ENCODE results near the gene SHC1. TPM values are rescaled to one million over a fixed set of nuclear protein-coding genes. Genes with fewer than 3 reads are reported as not detected.

Gene SHC1
- total and polyA plus RNA-seq, 2 experiments from 2014 or later: 117 to 211 TPM

- H3K4me3 ChIP-seq: no peak overlapping the region
- 0 out of 2 replicates have a peak overlapping the region, but pooled peaks have one; percentile 11 for H3K27ac Mint-ChIP-seq
- peaks cover 44% of the 10 kb centered on the region for H3K79me2 ChIP-seq (replicated peaks; ENCODE audit: insufficient read depth)
- no peak overlapping the region for H3K27ac ChIP-seq (ENCODE audit: low read depth)
- no peaks in the 10 kb centered on the region for H3K27me3 ChIP-seq (ENCODE audit: insufficient read depth)
- no peaks in the 10 kb centered on the region for H3K36me3 ChIP-seq (ENCODE audit: insufficient read depth)
- H3K4me1 ChIP-seq (ENCODE audit: insufficient read depth): peaks cover 40% of the 10 kb centered on the region
- ATAC-seq (no peak), DNase-seq (ENCODE audit: low spot score) (peak; percentile 65)
- H4K20me1 ChIP-seq (replicated peaks; ENCODE audit: insufficient read depth): peaks cover 4% of the 10 kb centered on the region; the same call in 1 of the 2 replicates
- peaks cover 57% of the 10 kb centered on the region for H3K4me1 Mint-ChIP-seq
- no peak overlapping the region for H2AFZ ChIP-seq
- H3K36me3 Mint-ChIP-seq (ENCODE audit: low read depth): peaks cover 4% of the 10 kb centered on the region; the same call in 1 of the 3 replicates
- H3K4me3 Mint-ChIP-seq: peak overlapping the region; percentile 5; the same call in 1 of the 3 replicates
- H3K9me3 Mint-ChIP-seq: no peaks in the 10 kb centered on the region
- peaks cover 4% of the 10 kb centered on the region; the same call in 1 of the 2 replicates for H3F3A ChIP-seq (replicated peaks; ENCODE audit: low read depth)
- H3K4me2 ChIP-seq: no peak overlapping the region
- peaks cover 21% of the 10 kb centered on the region for H3K27me3 Mint-ChIP-seq (ENCODE audit: insufficient read depth, low read depth, poor library complexity)
- no peaks in the 10 kb centered on the region for H3K9me2 ChIP-seq (ENCODE audit: insufficient read depth)
- TF ChIP-seq REST (IDR thresholded peaks at IDR 0.05; ENCODE audit: unreplicated experiment): no peak
- TF ChIP-seq ZNF462 (CRISPR knock-in tag; IDR thresholded peaks at IDR 0.05): no peak
- peak; percentile 96 for TF ChIP-seq ETS1 (IDR thresholded peaks at IDR 0.05)
- TF ChIP-seq CREB1 (CRISPR knock-in tag; IDR thresholded peaks at IDR 0.05; ENCODE audit: low read depth): no peak
These were observed 36.1 kb upstream of the SHC1 start for GRCh38 chr1:155006601-155007101.
